KMS-11 (cell line): ENCODE results near the gene ANO10.

Experiments used
- H2AFZ ChIP-seq: fragments of 200-600 bp; sonication (generic); 2 replicates; pipeline ENCODE4 v1.6.1; 2016; ENCODE audit warnings: antibody characterized with exemption, mixed run types, low read depth
- H3K27ac ChIP-seq: fragments of 200-600 bp; sonication (generic); 2 replicates; pipeline ENCODE4 v1.6.1; 2016; ENCODE audit warnings: mild to moderate bottlenecking, mixed run types
- H3K27me3 ChIP-seq: fragments of 200-600 bp; sonication (generic); 2 replicates; pipeline ENCODE4 v1.6.1; 2017; ENCODE audit warnings: mild to moderate bottlenecking, low read depth, mixed run types, moderate library complexity; ENCODE audit not compliant: insufficient read depth
- H3K36me3 ChIP-seq: fragments of 200-600 bp; sonication (generic); 2 replicates; pipeline ENCODE4 v1.6.1; 2017; ENCODE audit warnings: mild to moderate bottlenecking, mixed run types; ENCODE audit not compliant: insufficient read depth
- H3K4me1 ChIP-seq: fragments of 200-600 bp; sonication (generic); 2 replicates; pipeline ENCODE4 v1.6.1; 2016; ENCODE audit warnings: mild to moderate bottlenecking, low read depth, mixed run types; ENCODE audit not compliant: poor library complexity, severe bottlenecking
- H3K4me2 ChIP-seq: fragments of 200-600 bp; sonication (generic); 2 replicates; pipeline ENCODE4 v1.7.0; 2016; ENCODE audit warnings: mild to moderate bottlenecking, mixed run types
- H3K4me3 ChIP-seq: fragments of 200-600 bp; sonication (generic); IDR thresholded peaks from 2 replicates; pipeline ENCODE4 v1.6.1; 2017; ENCODE audit warnings: low read depth, low read length, mixed read lengths; ENCODE audit not compliant: insufficient read depth
- H3K79me2 ChIP-seq: fragments of 200-600 bp; sonication (generic); 2 replicates; pipeline ENCODE4 v1.6.1; 2016; ENCODE audit warnings: low read depth, mixed run types; ENCODE audit not compliant: insufficient read depth
- H3K9ac ChIP-seq: fragments of 200-600 bp; sonication (generic); 2 replicates; pipeline ENCODE4 v1.6.1; 2016; ENCODE audit warnings: mild to moderate bottlenecking, mixed run types
- H4K20me1 ChIP-seq: fragments of 200-600 bp; sonication (generic); 2 replicates; pipeline ENCODE4 v1.6.1; 2016; ENCODE audit warnings: mild to moderate bottlenecking, mixed run types; ENCODE audit not compliant: insufficient read depth
- TF ChIP-seq, protein P1 (sequence below): fragments of 200-600 bp; sonication (generic); conservative IDR thresholded peaks from 2 replicates; pipeline ENCODE4 v1.6.1; 2017; ENCODE audit warnings: low read depth, mild to moderate bottlenecking, antibody characterized with exemption, low read length, moderate library complexity, mixed read lengths

ANO10 gene

DNA sequence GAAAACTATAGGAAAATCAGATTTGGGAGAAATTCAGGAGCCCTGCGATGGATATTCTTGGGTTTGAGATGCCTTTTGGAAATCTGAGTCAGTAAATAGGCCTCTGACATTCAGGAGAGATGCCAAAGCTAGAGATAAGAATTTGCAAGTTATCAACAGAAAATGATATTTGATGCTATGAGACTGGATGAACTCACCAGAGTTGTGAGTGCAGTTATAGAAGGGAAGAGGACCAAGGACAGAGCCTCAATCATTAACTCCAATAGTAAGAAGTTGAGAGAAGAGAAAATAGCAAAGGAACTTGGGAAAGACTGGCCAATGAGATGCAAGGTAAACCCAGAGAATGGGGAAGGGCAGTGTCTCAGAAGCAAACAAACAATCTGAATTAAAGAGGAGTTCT, 7.9 kb upstream of the ANO10 start:
- H3K4me3 ChIP-seq: no peak overlapping the region
- no peaks in the 10 kb centered on the region for H4K20me1 ChIP-seq

DNA sequence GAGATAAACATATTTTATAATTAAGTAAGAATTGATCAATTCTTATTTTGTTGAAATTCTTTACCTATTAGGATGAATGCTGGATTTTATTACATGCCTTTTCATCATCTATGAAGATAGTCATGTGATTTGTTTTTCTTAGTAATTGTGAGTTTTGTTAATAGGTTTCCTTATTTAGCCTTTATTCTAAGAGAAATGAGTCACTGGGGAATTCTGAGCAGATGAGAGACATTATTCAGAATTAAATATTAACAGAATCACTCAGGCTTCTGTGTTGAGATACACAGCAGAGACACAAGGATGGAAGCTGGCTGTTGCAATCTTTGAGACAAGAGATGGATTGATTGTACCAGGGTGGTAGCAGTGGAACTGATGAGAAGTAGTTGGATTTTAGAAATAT, 7.4 kb upstream of the ANO10 start:
- H2AFZ ChIP-seq: no peak overlapping the region
- no peaks in the 10 kb centered on the region for H4K20me1 ChIP-seq
- no peak overlapping the region for H3K27ac ChIP-seq
- no peaks in the 10 kb centered on the region for H3K36me3 ChIP-seq
- H3K27me3 ChIP-seq: no peaks in the 10 kb centered on the region
- no peak overlapping the region for H3K4me3 ChIP-seq
- H3K4me2 ChIP-seq: no peak overlapping the region
- TF ChIP-seq, protein P1, sequence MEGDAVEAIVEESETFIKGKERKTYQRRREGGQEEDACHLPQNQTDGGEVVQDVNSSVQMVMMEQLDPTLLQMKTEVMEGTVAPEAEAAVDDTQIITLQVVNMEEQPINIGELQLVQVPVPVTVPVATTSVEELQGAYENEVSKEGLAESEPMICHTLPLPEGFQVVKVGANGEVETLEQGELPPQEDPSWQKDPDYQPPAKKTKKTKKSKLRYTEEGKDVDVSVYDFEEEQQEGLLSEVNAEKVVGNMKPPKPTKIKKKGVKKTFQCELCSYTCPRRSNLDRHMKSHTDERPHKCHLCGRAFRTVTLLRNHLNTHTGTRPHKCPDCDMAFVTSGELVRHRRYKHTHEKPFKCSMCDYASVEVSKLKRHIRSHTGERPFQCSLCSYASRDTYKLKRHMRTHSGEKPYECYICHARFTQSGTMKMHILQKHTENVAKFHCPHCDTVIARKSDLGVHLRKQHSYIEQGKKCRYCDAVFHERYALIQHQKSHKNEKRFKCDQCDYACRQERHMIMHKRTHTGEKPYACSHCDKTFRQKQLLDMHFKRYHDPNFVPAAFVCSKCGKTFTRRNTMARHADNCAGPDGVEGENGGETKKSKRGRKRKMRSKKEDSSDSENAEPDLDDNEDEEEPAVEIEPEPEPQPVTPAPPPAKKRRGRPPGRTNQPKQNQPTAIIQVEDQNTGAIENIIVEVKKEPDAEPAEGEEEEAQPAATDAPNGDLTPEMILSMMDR: no peak
- no peak overlapping the region for H3K9ac ChIP-seq
- no peaks in the 10 kb centered on the region for H3K79me2 ChIP-seq
- H3K4me1 ChIP-seq: peaks cover 10% of the 10 kb centered on the region

More for the DNA sequence above, 7.9 kb upstream of the ANO10 start:
- Histone ChIP-seq H3K9ac (no peak overlapping the region), H3K27ac (no peak overlapping the region), H3K4me2 (no peak overlapping the region), H3K4me1 (peaks cover 10% of the 10 kb centered on the region), H2AFZ (no peak overlapping the region), H3K27me3 (no peaks in the 10 kb centered on the region), H3K36me3 (no peaks in the 10 kb centered on the region), H3K79me2 (no peaks in the 10 kb centered on the region)
- TF ChIP-seq, protein P1: no peak

DNA sequence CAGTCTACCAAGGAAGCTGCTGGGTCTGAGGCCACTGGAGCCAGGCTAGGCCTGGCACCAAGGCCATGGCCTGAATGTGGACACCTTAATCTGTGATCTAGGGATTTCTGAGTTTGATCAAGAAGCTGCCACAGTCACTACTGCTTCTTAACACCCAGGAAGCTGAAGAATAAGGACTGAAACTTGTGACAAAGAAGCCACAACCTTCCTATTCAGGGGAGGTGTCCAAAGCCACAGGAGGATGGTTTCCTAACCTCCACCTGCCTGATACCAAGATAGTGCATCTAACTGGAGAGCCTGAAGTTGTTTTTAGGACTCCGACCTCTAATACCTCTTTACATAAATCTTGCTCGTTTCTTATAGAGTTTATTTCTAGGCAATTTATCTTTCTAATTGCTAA, 5.5 kb upstream of the ANO10 start:
- H3K27me3 ChIP-seq: no peaks in the 10 kb centered on the region
- TF ChIP-seq, protein P1: no peak
- no peak overlapping the region for H2AFZ ChIP-seq
- H3K9ac ChIP-seq: no peak overlapping the region
- H3K4me1 ChIP-seq: peaks cover 15% of the 10 kb centered on the region
- no peaks in the 10 kb centered on the region for H4K20me1 ChIP-seq
- H3K4me2 ChIP-seq: no peak overlapping the region
- no peaks in the 10 kb centered on the region for H3K36me3 ChIP-seq
- H3K79me2 ChIP-seq: no peaks in the 10 kb centered on the region
- no peak overlapping the region for H3K27ac ChIP-seq
- no peak overlapping the region for H3K4me3 ChIP-seq

- Histone ChIP-seq H3K79me2 (no peaks in the 10 kb centered on the region), H3K4me3 (no peak overlapping the region), H2AFZ (no peak overlapping the region), H3K4me1 (peaks cover 15% of the 10 kb centered on the region), H3K4me2 (no peak overlapping the region), H4K20me1 (no peaks in the 10 kb centered on the region), H3K36me3 (no peaks in the 10 kb centered on the region), H3K27ac (no peak overlapping the region), H3K27me3 (no peaks in the 10 kb centered on the region), H3K9ac (no peak overlapping the region)
- TF ChIP-seq, protein P1: no peak
Measured at GRCh38 chr3:43624619-43625305, 3.0 kb upstream of the ANO10 start.
